ENCODE data around the gene NOX5. TPM values are rescaled to one million over a fixed set of nuclear protein-coding genes. Genes with fewer than 3 reads are reported as not detected.
A peak's percentile ranks its signal among the peaks of the same experiment; 100 is the strongest.

The NOX5 gene
- total RNA-seq, 4 donors from 2014 or later, result 0.19 to 1.5 (median 0.46) TPM

DNA sequence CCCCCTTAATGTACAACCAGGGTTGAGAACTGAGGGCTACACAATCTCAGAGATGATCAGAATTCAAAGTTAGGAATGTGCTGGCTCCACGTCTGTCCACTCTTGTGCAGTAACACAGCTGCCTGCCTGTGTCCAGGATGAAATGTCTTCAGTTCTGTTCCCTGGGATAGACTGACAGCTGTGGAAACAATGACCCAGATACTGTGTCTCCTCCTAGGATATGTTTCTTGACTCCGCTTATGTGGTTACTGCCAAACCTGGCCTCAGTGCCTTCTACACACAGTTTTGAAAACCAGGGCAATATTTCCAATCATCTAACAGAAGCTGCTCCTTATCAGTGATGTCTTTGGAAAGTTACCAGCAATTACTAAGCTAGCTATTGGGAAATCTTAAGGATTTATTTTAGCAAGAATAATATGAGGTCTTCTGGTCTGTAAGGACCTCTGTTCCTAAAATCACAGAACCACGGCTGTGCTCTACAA lies 67.6 kb downstream of the NOX5 start:
- intact Hi-C loops (cut with DNase I), result no loop called here
- no peaks in the 10 kb centered on the region for H3K27me3 ChIP-seq
- TF ChIP-seq, protein P1, sequence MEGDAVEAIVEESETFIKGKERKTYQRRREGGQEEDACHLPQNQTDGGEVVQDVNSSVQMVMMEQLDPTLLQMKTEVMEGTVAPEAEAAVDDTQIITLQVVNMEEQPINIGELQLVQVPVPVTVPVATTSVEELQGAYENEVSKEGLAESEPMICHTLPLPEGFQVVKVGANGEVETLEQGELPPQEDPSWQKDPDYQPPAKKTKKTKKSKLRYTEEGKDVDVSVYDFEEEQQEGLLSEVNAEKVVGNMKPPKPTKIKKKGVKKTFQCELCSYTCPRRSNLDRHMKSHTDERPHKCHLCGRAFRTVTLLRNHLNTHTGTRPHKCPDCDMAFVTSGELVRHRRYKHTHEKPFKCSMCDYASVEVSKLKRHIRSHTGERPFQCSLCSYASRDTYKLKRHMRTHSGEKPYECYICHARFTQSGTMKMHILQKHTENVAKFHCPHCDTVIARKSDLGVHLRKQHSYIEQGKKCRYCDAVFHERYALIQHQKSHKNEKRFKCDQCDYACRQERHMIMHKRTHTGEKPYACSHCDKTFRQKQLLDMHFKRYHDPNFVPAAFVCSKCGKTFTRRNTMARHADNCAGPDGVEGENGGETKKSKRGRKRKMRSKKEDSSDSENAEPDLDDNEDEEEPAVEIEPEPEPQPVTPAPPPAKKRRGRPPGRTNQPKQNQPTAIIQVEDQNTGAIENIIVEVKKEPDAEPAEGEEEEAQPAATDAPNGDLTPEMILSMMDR (IDR thresholded peaks at IDR 0.05), result no peak
- no peak for TF ChIP-seq POLR2A (IDR thresholded peaks at IDR 0.05)
- no peak overlapping the region for H3K4me3 ChIP-seq
- no peak for DNase-seq
- no peaks in the 10 kb centered on the region for H3K36me3 ChIP-seq
- peak overlapping the region in 3 of 4 donors; percentile 50 to 80 (median 77) for H3K27ac ChIP-seq
- 54 to 70% methylated on average over 3 of the region's 3 CpGs for WGBS, 2 donors
- no peaks in the 10 kb centered on the region for H3K9me3 ChIP-seq
- peaks cover 10 to 46% (median 14%) of the 10 kb centered on the region in 3 donors for H3K4me1 ChIP-seq

DNA sequence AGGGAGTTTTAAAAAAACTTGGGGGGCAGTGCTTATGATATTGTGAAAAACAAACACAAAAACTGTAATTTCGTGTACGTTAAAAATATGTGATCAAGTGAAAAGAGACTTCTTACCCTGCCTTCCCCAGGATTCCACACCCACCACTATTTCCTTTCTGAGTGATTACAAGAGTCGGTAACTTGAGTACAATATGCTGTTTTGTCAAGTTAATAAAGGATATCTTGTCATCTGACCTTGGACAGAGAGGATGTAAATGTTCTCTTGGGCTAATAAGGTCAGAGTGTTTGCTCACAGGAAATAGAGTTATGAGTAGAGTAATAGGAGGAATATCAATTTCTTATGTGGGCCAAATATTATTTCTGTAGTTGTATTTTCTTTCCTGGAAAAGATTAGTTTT lies 68.1 kb downstream of the NOX5 start:
- intact Hi-C loops (cut with DNase I), result no loop called here
- Histone ChIP-seq H3K4me3 (no peak overlapping the region), H3K4me1 (peaks cover 15 to 51% (median 17%) of the 10 kb centered on the region in 3 donors), H3K27ac (peak overlapping the region in 3 of 4 donors; percentile 50 to 80 (median 77)), H3K36me3 (no peaks in the 10 kb centered on the region), H3K27me3 (no peaks in the 10 kb centered on the region), H3K9me3 (no peaks in the 10 kb centered on the region)
- WGBS, 2 donors, result 45 to 73% methylated on average over 3 of the region's 3 CpGs
- TF ChIP-seq POLR2A (IDR thresholded peaks at IDR 0.05), result no peak
- TF ChIP-seq, protein P1 (IDR thresholded peaks at IDR 0.05), result no peak
- DNase-seq, result no peak

DNA sequence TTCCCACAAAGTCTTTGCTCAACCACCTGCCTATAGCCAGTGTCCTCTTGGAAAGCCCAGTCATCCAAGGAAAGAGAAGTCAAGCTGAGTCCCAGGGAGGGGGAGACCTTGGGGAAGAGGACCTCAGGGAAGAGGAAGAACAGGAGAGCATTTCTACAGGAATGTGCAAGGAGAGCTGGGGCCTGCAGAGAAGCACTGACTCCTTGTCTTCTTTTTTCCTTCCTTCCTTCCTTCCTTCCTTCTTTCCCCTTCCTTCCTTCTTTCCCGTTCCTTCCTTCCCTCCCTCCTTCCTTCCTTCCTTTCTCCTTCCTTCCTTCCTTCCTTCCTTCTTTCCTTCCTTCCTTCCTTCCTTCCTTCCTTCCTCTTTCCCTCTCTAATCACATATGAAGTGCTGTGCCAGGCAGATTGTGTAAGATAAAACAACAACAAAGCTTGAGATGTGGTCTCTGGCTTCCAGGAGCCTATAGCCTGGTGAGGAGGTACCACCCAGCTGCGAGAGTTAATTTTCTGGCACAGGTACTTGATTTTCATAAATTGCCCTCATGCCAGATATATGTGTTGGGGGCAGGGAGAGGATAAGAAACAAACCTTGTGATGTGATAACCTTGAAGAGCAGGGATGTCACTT lies 70.0 kb downstream of the NOX5 start:
- H3K4me1 ChIP-seq, result peaks cover 15 to 70% (median 21%) of the 10 kb centered on the region in 3 donors
- no peak for DNase-seq
- H3K4me3 ChIP-seq, result no peak overlapping the region
- H3K27me3 ChIP-seq, result no peaks in the 10 kb centered on the region
- no peak for TF ChIP-seq POLR2A (IDR thresholded peaks at IDR 0.05)
- TF ChIP-seq, protein P1 (IDR thresholded peaks at IDR 0.05), result no peak
- intact Hi-C loops (cut with DNase I), result no loop called here
- H3K27ac ChIP-seq, result no peak overlapping the region
- 59 to 76% methylated on average over 2 of the region's 2 CpGs for WGBS, 2 donors
- no peaks in the 10 kb centered on the region for H3K9me3 ChIP-seq
- no peaks in the 10 kb centered on the region for H3K36me3 ChIP-seq

DNA sequence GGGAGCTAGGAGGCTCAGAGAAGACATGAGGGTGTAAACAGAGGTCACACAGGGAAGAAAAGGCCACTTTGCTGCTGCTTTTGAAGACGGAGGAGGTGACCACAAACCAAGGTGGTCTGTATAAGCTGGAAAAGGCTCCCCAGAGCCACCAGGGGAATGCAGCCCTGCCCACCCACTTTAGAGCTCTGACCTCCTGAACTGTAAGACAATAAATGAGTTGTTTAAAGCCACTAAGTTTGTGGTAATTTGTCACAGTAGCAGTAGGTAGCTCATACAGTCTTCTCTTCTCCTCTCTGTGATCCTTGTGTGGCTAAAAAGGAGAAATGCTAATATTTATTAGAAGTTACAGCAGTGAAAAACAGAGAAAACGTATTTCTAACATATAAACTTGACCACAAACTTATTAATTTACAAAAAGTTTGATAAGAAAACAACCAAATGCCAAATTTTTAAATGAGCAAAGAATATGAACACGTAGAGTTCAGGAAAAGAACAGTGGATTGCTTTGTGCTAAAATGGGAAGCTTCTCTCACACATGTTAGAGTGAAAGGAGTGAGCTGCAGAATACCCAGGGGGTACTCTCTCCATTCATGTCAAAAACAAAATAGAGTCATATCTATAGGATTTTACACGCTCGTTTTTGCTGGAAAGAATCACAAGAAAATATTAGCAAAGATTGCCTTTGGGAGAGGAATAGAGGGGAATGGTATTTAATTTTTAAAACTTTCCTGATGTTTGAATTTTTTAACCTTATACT lies 71.0 kb downstream of the NOX5 start:
- intact Hi-C loops (cut with DNase I), result no loop called here
- TF ChIP-seq, protein P1 (IDR thresholded peaks at IDR 0.05), result no peak
- no peak for TF ChIP-seq POLR2A (IDR thresholded peaks at IDR 0.05)
- 45 to 57% methylated on average over 5 of the region's 5 CpGs for WGBS, 2 donors

More for the DNA sequence above, 71.0 kb downstream of the NOX5 start:
- no peak for DNase-seq
- no peaks in the 10 kb centered on the region for H3K9me3 ChIP-seq
- H3K4me3 ChIP-seq, result no peak overlapping the region
- H3K4me1 ChIP-seq, result peaks cover 20 to 78% (median 20%) of the 10 kb centered on the region in 3 donors
- no peak overlapping the region for H3K27ac ChIP-seq
- H3K27me3 ChIP-seq, result no peaks in the 10 kb centered on the region
- H3K36me3 ChIP-seq, result no peaks in the 10 kb centered on the region

Data from esophagus squamous epithelium (tissue), 5 donors.